Measurements from ENCODE around the gene PPP1R27.
"Not testable (repeated sequence)": the region's sequence is repeated elsewhere in the genome, so short reads cannot be mapped to it uniquely, and the experiment has no call there.

The PPP1R27 gene

DNA sequence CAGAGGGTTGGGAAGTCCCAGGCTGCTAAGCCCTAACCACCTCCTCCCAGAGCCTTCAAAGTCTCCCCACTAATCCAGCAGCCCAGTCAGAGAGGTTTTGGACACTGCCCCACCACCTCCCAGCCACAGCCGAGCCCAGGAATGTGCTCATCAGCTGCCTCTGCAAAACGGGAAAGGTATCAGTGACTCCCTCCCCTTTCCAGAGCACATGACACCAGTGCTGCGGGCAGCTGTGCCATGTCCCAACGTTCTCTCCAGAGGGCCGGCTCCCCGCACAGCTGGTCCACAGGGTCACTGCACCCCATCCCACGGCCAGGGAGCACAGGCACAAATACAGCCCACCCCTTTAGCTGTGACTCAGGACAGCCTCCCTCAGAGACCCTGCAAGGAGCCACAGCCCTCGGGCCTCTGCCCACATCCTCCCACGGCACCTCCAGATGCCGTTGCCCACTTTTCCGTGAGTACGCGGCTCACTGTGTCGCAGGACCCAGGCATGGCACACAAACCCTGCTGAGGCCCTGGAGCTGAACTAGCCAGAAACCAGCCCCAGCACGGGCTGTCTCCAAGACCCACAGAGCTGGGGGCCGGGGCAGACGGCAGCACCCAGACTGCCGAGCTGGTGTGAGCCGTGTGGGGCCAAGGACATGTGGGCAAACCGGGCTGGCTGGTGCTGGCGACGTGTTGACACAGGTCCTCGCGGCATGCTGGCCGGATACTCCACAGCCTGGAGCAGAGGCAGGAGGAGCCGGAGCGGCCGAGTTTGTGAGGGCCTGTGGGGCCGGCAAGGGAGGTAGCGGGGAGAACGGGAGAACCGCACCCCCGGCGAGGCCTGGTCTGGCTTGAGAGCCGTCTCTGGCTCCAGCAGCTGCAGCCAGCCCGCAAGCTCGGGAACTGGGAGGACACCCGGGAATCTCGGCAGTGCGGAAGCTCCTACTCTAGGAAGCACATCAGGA, 6.3 kb upstream of the PPP1R27 start:
- DNase-seq (ENCODE audit: low read depth), result no peak

DNA sequence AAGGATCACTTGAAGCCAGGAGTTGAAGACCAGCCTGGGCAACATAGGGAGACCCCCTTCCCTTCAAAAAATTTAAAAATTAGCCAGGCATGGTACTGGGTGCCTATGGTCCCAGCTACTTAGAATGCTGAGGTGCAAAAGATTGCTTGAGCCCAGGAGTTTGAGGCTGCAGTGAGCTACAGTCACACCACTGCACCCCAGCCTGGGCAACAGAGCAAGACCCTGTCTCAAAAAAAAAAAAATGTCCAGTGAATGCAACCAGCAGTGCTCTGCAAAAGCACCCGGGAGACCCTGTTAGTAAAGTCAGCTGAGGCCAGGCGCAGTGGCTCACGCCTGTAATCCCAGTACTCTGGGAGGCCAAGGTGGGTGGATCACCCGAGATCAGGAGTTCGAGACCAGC, 5.2 kb upstream of the PPP1R27 start:
- DNase-seq (ENCODE audit: low read depth), result not testable (repeated sequence)

DNA sequence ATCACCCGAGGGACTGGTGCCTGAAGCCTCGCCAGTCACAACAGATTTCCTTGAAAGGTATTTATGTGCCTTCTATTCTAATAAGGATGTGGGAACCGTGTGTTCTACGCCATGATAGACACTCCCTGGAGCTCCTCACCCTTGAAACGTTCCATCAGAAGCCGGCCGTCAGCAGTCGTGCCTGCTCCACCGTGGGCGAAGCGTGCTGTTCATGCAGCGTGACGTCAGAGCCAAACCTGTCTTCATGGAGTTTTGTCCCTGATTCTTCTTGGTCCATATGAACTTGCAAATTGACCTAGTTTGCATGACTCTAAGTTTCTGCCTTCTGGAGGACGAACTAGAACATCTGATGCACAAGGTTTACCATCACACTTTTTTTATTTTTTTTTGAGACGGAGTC, 4.5 kb upstream of the PPP1R27 start:
- no peak for DNase-seq (ENCODE audit: low read depth)

DNA sequence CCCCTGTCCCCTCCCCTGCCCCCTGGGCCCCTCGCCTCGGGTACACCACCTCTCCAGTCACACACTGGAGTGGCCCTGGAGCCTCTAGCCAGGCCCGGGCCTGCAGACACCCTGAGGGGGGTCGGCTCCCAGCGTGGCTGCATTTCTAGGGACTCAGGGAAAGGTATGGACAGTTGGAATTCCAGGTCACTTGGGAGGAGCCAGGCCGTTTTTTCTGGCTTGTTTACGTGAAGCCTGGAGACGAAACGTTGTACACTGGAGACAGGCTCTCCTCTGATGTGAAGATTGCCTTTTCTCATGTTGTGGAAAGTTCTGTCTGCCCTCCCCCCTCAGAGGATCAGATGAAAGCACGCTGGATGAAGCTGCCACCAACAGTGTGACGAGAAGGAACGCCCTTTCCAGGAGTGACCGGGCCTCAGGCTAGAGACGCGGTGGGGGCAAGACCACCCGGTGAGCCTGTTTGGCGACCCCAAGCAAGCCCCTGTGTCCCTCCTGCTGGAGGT, 4.0 kb upstream of the PPP1R27 start:
- no peak for DNase-seq (ENCODE audit: low read depth)

DNA sequence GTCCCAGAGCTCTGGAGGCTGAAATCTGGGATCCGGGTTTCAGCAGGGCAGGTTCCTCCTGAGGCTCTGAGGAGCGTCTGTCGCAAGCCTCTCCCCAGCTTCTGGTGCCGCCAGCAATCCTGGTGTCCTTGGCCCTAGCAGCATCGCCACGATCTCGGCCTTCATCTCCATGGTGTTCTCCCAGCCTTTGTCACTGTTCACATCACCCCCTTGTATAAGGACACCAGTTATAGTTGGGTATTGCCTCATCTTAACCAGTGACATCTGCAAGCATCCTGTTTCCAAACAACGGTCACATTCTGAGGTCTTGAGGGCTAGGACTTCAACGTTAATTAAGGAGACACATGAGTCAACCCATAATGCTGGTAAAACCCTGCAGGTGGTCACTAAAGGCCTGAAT, 2.8 kb upstream of the PPP1R27 start:
- no peak for DNase-seq (ENCODE audit: low read depth)

DNA sequence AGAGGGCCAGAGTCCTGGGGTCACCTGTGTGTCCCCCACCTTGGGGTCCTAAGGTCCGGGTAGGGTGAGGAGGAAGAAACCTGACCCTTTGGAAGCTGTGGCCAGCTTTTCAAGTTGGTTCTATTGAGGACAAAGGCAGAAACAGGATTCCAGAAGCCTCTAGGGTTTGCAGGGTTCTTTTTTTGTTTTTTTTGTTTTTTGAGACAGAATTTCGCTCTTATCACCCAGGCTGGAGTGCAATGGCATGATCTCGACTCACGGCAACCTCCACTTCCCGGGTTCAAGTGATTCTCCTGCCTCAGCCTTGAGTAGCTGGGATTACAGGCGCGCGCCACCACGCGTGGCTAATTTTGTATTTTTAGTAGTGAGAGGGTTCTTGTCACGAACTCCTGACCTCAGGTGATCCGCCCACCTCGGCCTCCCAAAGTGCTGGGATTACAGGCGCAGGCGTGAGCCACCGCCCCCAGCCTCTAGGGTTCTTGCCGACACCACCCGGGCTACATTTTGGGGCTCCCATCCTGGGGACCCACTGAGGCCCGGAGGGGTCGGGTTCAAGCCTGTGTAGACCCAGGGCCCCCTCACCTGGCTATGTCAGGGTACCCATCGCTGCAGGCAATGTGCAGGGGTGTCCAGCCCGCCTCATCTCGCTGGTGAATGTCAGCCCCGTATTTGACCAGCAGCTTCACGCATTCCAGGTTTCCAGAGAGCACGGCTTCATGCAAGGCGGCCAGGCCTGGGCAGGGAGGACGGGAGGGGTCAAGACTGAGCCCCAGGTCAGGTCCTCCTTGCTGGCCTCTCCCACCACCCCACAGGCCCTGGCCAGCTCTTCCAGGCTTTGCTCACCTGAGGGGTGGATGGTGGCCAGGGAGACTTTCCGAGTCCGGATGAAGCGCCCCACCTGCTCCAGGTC, 674 bp downstream of the PPP1R27 start:
- no peak for DNase-seq (ENCODE audit: low read depth)

DNA sequence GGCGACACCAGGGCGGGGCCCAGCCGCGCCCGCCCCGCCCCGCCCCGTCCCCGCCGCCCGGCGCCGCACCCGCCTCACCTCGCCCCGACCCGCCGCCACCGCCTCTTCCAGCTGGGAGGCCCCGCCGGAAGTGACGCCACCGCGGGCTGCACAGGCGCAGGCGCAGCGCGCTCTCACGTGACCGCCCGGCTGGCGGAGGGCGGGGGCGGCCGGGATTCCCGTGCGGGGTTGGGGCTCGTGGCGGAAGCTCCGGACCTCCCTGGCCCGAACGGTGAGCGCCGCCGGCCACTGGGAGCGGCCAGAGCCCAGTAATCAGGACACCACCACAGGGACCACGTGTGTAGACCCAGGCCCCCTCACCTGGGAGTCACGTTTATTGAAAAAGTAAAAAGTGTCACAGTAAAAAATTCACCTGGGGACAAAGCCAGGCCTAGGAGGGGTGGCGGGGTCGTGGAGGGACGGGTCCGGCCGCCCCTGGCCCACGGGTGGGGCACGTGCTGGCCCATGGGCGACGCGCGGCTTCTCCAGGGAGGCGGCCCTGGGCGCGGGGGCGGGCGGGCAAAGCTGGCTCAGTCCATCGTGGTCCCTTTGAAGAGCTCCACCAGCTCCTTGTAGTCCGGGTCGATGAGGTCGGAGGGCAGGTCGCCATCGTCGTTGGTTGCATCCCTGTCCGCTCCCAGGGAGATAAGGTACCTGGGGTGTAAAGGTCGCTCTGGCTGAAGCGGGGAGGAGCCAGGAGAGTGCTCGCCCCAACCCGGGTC, 1.5 kb downstream of the PPP1R27 start, which contains the start of gene MCRIP1:
MCRIP1 (minus strand) TSS at position 132 of the 761 bp plus-strand sequence. CDS start 8,785 bp downstream, outside the sequence.
- DNase-seq (ENCODE audit: low read depth), result peak; percentile 94

DNA sequence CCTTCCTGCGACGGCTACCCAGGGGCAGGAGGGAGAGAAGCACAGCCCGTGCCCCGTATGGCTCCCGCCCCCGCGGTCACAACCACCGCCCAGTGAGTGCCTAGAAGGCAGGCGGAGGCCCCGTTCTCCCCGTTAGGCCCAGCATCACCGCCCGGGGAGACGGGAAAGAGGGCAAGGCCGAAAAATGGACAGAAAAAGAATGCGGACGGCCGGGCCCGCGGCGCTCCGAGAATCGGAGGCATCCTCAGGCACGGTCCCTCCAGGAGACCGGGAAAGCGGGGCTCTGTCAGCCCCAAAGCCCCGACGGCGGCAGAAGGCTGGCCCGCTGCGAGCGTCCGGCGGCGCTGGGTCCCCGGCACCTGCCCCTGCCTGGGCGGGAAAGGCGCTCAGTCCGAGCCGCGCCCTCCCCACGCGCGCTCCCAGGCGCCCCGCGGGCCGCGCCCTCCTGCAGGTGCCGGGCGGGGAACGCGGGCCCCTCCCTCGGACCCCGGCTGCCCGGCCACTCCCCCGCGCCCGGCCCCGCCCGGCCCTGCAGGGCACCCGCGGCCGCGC, 2.2 kb downstream of the PPP1R27 start:
- no peak for DNase-seq (ENCODE audit: low read depth)

DNA sequence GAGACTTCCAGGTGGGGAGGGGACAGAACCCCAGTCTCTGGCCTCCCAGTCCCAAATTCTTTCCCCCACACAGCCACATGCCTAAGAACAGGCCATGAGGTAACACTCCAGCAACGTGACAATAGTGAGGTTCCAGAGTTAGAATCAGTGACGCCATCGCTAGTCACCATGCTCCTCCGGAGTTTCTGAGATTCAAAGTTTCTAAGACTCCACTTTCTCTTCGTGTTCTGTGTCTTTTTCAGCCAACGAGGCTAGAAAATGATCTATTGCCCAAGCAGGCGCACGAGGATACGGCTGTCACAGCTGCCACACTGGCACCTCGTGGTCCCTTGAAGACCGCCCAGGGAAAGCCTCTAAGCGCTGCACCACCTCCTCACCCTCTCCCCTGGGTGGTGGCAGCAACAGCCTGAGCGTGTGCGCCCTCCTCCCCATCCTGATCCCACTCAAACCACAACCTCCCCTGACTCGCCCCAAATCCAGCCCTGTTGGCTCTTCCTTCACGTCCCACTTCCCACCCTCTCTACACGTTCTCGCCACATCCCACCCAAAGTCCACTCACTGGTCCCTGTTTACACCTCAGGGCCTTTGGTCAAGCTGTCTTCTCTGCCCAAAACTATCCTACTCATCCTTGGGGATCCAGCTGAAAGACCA, 2.8 kb downstream of the PPP1R27 start:
- DNase-seq (ENCODE audit: low read depth), result no peak

DNA sequence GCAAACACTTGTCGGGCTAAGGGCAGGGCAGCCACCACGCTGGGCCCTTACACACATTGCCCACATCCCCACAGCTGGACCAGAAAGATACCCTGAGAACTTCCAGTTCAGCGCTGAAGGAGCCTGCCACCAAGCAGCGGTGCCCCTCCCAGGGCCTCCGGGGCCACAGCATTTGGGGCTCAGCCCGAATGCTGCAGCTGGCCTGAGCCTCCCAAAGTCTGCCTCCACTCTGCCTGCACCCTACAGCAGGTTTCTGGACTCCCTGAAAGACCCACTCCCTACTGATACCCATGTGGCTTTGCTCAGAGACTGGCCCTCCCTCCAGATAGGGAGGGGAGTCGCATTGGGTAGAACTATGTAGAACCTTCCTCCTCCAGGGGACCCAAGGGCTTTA, 3.3 kb downstream of the PPP1R27 start:
- DNase-seq (ENCODE audit: low read depth), result no peak

DNA sequence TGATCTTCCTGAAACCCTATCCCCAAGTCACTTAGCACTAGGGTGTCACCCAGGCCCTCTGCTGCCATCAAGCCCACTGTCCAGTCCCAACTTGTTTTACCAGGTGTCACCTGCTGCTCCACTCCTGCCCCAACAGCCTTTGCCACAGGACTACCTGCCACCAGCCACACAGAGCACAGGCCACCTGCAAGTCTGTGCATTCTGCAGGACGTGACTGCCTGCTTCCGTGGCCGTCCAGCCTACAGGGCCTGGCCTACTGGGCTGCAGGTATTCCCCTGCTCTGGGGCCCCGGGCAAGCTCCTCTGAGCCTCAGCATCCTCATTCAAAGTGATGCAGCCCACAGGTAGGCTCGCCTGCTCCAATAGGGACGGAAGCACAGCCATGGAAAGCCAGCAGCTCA, 5.0 kb downstream of the PPP1R27 start:
- DNase-seq (ENCODE audit: low read depth), result no peak

DNA sequence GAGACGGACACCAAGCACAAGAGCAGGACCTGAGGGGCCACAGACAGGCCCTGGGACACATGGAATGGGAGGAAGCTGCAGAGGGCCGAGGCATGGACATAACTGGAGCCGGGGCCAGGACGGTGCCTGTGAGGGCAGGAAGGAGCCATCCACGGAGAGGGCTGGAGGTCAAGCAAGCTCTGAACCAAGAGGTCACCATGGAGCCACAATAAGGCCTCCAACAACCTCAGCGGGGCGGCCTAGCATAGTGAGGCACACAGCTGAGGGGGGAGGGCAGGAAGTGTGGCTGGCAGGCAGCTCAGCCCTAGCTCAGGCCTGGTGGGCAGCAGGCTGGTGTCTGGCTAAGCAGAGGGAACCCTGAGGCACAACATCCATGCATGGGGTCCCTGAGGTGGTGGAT, 6.2 kb downstream of the PPP1R27 start:
- no peak for DNase-seq (ENCODE audit: low read depth)

DNA sequence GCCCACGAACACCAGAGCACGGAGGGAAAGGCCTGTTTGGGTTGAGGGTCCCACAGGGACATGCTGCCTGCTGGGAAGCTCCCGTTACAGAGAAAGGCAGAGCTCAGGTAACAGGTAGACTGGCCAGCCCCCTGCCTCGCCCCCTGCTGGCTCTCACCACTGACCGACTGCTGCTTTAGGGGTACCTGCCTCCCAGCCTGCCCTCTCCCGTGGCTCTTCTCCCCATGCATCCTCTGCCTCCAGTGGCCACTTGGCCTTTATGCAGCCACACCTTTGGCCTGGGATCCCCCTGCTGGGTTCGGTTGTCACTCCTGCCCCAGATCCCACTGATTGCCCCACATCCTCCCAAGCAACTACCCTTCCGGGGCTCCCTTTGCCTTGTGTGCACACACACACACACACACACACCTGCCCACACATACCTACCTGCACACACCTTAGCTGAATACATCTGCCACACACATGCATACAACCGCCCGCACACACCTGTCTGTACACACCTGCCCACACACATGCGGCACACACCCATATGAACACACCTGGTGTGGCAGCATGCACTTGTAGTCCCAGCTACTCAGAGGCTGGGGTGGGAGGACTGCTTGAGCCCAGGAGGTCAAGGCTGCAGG, 8.9 kb downstream of the PPP1R27 start:
- no peak for DNase-seq (ENCODE audit: low read depth)

DNA sequence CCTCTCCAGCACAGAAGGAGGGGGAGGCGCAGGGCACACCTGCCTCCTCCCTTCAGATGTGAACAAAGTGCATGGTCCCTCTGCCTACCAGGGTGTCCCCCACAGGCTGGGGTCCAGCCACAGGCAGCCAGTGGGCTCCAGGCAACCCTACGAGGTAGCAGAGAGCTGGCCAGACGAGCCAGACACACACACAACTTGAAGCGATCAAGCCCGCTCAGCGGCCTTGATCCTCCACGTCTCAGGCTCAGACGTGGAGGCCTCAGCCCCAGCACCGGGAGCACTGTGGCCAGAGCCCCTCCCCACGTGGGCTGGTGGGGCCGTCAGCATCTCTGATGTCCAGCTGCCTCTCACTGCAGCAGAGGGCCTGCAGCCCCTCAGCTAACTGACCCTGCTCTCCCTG, 10.3 kb downstream of the PPP1R27 start:
- DNase-seq (ENCODE audit: low read depth), result no peak

DNA sequence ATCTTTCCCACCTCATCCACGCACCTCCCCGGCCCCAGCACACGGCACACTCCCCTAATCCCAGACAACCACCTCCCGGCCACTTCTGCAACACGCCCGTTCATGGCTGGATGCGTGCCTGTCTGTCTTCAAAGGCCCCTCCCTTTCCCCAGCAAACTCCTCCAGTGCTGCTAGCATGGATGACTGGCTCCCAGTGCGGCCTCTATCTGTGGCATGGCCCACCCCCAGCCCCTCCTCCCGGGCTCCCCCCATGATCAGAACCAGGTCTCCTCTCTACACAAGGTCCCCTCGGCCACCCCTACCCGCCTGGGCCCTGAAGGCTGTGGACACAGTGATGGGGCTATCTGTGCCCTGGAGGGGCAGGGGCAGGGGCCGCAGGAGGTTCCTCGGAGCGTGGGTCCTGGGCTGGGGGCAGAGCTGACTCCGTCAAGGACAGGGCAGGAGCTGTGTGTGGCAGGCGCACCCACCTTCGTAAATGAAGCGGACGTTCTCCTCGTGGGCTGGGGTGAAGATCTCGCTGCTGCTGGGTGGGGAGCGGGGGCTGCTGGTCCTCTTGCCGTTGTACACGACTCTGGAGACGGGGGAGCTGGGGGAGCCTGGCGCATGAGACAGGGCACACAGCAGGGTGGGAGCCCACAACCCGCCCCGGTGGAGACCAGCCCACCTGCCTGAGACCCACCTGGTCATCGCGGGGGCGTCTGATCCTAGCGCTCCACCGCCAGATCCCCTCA, 10.9 kb downstream of the PPP1R27 start:
- DNase-seq (ENCODE audit: low read depth), result no peak

DNA sequence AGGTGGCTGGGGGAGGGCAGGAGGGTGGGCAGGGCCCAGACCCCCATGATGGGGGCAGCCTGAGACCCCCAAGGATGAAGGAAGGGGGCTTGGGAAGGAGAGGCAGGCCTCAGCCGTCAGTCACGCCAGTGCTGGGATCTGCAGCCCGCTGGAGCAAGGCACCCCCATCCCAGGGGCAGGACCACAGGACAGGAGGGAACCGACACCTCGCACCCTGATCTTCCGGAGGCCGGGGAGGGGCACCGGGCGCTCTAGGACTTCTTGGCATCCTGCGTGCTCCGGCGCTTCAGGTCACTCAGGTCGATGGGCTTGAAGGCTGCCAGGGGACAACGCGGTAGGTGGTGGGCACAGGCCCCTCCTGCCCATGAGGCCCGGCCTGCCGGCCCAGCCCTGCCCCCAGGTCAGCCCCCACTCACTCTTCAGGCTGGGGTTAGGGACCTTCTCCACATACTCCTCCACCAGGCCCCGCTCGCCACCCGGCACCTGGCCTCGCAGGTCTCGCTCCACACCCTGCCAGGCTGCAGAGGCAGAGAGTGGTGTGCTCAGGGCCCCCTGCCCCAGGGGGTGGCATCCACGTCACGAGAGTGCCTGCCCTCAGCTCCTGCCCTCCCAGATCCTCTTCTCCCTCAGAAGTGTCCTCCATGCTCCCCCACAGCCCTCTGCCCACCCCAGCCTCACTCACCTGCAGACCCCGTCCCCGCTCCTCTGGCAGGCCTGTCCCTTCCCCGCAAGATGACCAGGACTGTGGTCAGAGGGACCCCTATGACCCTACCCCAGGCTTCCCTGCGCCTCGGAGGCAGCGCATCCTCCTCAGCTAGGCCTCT, 11.6 kb downstream of the PPP1R27 start:
- DNase-seq (ENCODE audit: low read depth), result no peak

DNA sequence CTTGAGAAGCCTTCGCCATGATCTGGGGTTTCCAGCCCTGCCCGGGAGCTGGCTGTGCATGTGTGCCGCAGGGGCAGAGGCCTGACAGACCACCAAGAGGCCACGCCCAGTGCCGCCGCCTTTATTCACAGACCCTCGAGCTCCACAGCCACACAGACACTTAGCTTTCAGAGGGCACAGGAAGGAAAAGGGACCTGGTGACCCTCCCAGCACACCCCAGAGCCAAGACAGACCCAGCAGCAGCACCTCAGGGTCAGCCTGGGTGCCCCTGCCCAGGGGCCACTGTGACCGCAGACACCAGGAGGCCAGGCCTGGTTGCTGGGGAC, 12.6 kb downstream of the PPP1R27 start:
- DNase-seq (ENCODE audit: low read depth), result no peak

DNA sequence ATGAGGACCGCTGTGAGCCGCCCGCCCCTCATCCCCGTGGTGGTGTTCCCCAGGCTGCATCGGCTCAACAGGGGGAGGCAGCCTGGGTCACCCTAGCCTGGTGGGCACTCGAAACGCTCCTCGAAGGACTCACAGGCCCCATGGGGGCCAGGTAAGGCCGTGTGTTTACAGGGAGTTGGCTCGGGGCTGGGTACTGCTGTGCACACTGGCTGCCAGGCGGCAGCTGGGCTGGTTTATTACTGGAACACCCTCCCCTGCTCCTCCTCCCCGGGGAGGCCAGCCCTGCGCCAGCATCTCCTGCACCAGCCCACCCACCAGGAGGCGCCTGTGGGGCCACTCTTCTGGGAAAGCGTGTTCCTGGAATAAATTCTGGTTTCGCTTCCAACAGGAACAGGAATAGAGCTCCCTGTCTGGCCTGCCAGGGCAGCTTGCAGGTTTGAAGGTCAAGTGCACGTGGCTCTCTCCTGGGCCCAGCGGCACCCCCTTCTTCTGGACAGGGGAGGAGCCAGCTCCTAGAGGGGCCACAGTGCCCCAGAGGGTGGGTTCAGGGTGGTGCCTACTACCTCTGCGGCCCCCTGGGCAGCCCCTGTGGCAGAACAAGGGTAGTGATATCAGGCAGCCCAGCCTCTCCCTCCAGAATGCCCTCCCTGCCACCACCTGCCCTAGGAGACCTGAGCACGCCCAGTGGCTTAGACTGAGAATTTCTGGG, 13.1 kb downstream of the PPP1R27 start:
- DNase-seq (ENCODE audit: low read depth), result no peak
